K562 (cell line): ENCODE data around the gene MLX. TPM values are rescaled to one million over a fixed set of nuclear protein-coding genes. Genes with fewer than 3 reads are reported as not detected.

Source experiments
- ARID4B ChIP-seq: sonication (generic); formaldehyde crosslinking; IDR thresholded peaks from 2 replicates; pipeline ENCODE4 v1.8.0; 2022; ENCODE audit warnings: mild to moderate bottlenecking, missing genetic modification reagents
- BRD4 ChIP-seq: fragments of 200-600 bp; sonication (generic); IDR thresholded peaks from 2 replicates; pipeline ENCODE4 v1.6.1; 2017; ENCODE audit warnings: inconsistent platforms
- CREM ChIP-seq: IDR thresholded peaks from 2 replicates; pipeline ENCODE4 v1.6.1; 2014; ENCODE audit warnings: antibody characterized with exemption, low read depth
- CTBP1 ChIP-seq: fragments of 450-650 bp; IDR thresholded peaks from 2 replicates; pipeline ENCODE4 v1.6.1; 2016; ENCODE audit warnings: borderline replicate concordance
- CXXC5 ChIP-seq: fragments of 250-450 bp; sonication (Bioruptor Pico); IDR thresholded peaks from 2 replicates; pipeline ENCODE4 v1.8.0; 2022; ENCODE audit warnings: inconsistent platforms, mild to moderate bottlenecking, moderate library complexity
- HCFC1 ChIP-seq: IDR thresholded peaks from 2 replicates; pipeline ENCODE4 v1.6.1; 2012; ENCODE audit warnings: low read depth, low read length, improper control_type of control experiment
- MCM7 ChIP-seq, 2 experiments: fragments of 450-650 bp; IDR thresholded peaks; 2 replicates each; pipeline ENCODE4 v1.6.1; 2016 to 2018
- MYC ChIP-seq, 2 experiments: fragments of 250-450 bp in 1 of 2; sonication (Bioruptor Pico) in 1 of 2; IDR thresholded peaks; 2 replicates each; pipeline versions ENCODE4 v1.5.1 to v1.6.1; 2012 to 2021; ENCODE audit warnings: low read depth in 2 of 2, borderline replicate concordance in 1 of 2, improper control_type of control experiment in 1 of 2, low read length in 1 of 2, mild to moderate bottlenecking in 1 of 2, moderate library complexity in 1 of 2
- RB1 ChIP-seq: fragments of 450-650 bp; IDR thresholded peaks from 2 replicates; pipeline ENCODE4 v1.6.1; 2017; ENCODE audit warnings: low read depth, mild to moderate bottlenecking
- RCOR1 ChIP-seq, 2 experiments: IDR thresholded peaks; 2 replicates each; pipeline ENCODE4 v1.6.1; 2012; ENCODE audit warnings: low read depth in 2 of 2, low read length in 2 of 2, borderline replicate concordance in 1 of 2, improper control_type of control experiment in 1 of 2
- TBL1XR1 ChIP-seq, 2 experiments: IDR thresholded peaks; 2 replicates each; pipeline ENCODE4 v1.6.1; 2012; ENCODE audit warnings: improper control_type of control experiment in 2 of 2, low read length in 2 of 2, mild to moderate bottlenecking in 1 of 2
- TCF7L2 ChIP-seq: fragments of 150-350 bp; IDR thresholded peaks from 2 replicates; pipeline ENCODE4 v1.6.1; 2016; ENCODE audit warnings: low read depth, mild to moderate bottlenecking, low read length, moderate library complexity
- TEAD4 ChIP-seq, 2 experiments: sonication (generic) in 1 of 2; formaldehyde crosslinking in 1 of 2; IDR thresholded peaks; 2 replicates each; pipeline versions ENCODE4 v1.6.1 to v1.8.0; 2012 to 2022; ENCODE audit warnings: borderline replicate concordance in 1 of 2, inconsistent platforms in 1 of 2, low read length in 1 of 2, mild to moderate bottlenecking in 1 of 2, missing genetic modification reagents in 1 of 2
- YY1 ChIP-seq, 3 experiments: IDR thresholded peaks; 2 replicates each; pipeline ENCODE4 v1.6.1; 2011; ENCODE audit warnings: low read length in 2 of 3, mild to moderate bottlenecking in 2 of 3, moderate library complexity in 2 of 3, borderline replicate concordance in 1 of 3, control low read depth in 1 of 3, low read depth in 1 of 3; ENCODE audit not compliant: insufficient read depth in 3 of 3, insufficient replicate concordance in 2 of 3, control insufficient read depth in 1 of 3, insufficient read length in 1 of 3; ENCODE audit errors: extremely low read depth in 1 of 3
- ZNF707 ChIP-seq: fragments of 250-450 bp; sonication (Bioruptor Pico); conservative IDR thresholded peaks from 2 replicates; pipeline ENCODE4 v1.8.0; 2022; ENCODE audit warnings: inconsistent platforms, mild to moderate bottlenecking, moderate library complexity
- polyA plus RNA-seq, 8 experiments: library from polyadenylated mRNA; depleted of rRNA in 4 of 8; stranded (reverse) in 5 of 8; unstranded in 3 of 8; fragments of >200 nt; fragmentation: Nextera tagmentation in 2 of 8; fragmentation: Illumina TruSeq in 1 of 8; extraction: Ambion mirVana in 2 of 8; extraction: Trizol in 1 of 8; gene quantifications; 2 replicates each; pipeline versions ENCODE4 v1.2.1 to v1.2.3, GENCODE V29; 2011 to 2014; ENCODE audit warnings: inconsistent platforms in 1 of 8, missing spikeins in 1 of 8
- total RNA-seq, 7 experiments: library from RNA; depleted of rRNA in 6 of 7; stranded (reverse); fragments of >200 nt in 6 of 7; fragmentation: Illumina TruSeq in 2 of 7; extraction: Trizol in 2 of 7; gene quantifications; 2 replicates each; pipeline versions ENCODE4 v1.2.1 to v1.2.3, GENCODE V29; 2011 to 2021; ENCODE audit warnings: low replicate concordance in 1 of 7
- TF ChIP-seq, protein P1 (sequence below): fragments of 150-350 bp; conservative IDR thresholded peaks from 2 replicates; pipeline ENCODE4 v1.6.1; 2014; ENCODE audit warnings: low read length
- TF ChIP-seq, protein P2 (sequence below), 3 experiments: IDR thresholded peaks in 2 of 3; conservative IDR thresholded peaks in 1 of 3; 2 replicates each; pipeline ENCODE4 v1.5.1; 2011 to 2012; ENCODE audit warnings: low read length in 3 of 3, mild to moderate bottlenecking in 3 of 3, control low read depth in 2 of 3, improper control_type of control experiment in 1 of 3, inconsistent platforms in 1 of 3, low read depth in 1 of 3, mixed read lengths in 1 of 3, moderate library complexity in 1 of 3; ENCODE audit not compliant: insufficient read depth in 2 of 3

The MLX gene
- total and polyA plus RNA-seq, 9 of the 15 experiments (the other 6 are each of a cell fraction or from before 2014, with no cell fraction given), result 42.9 to 100 (median 58.9) TPM

- TF ChIP-seq, protein P1, sequence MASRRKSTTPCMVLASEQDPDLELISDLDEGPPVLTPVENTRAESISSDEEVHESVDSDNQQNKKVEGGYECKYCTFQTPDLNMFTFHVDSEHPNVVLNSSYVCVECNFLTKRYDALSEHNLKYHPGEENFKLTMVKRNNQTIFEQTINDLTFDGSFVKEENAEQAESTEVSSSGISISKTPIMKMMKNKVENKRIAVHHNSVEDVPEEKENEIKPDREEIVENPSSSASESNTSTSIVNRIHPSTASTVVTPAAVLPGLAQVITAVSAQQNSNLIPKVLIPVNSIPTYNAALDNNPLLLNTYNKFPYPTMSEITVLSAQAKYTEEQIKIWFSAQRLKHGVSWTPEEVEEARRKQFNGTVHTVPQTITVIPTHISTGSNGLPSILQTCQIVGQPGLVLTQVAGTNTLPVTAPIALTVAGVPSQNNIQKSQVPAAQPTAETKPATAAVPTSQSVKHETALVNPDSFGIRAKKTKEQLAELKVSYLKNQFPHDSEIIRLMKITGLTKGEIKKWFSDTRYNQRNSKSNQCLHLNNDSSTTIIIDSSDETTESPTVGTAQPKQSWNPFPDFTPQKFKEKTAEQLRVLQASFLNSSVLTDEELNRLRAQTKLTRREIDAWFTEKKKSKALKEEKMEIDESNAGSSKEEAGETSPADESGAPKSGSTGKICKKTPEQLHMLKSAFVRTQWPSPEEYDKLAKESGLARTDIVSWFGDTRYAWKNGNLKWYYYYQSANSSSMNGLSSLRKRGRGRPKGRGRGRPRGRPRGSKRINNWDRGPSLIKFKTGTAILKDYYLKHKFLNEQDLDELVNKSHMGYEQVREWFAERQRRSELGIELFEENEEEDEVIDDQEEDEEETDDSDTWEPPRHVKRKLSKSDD, result no peak
- TF ChIP-seq RCOR1 (IDR thresholded peaks at IDR 0.05; ENCODE audit: borderline replicate concordance in 1 of 2, low read depth in 2 of 2, low read length in 2 of 2) (peak in 1 of 2 experiments; percentile 23; a peak in 1 of 4 replicates), MYC (IDR thresholded peaks at IDR 0.05; ENCODE audit: low read depth, low read length) (peak; percentile 53), MYC (CRISPR knock-in tag; IDR thresholded peaks at IDR 0.05; ENCODE audit: borderline replicate concordance, low read depth) (no peak), ZNF707 (CRISPR knock-in tag) (no peak), TEAD4 (IDR thresholded peaks at IDR 0.05; ENCODE audit: low read length) (peak; percentile 38; the same call in 1 of the 2 replicates), TEAD4 (CRISPR knock-in tag; IDR thresholded peaks at IDR 0.05; ENCODE audit: borderline replicate concordance) (no peak), YY1 (IDR thresholded peaks at IDR 0.05; ENCODE audit: borderline replicate concordance in 1 of 3, control insufficient read depth in 1 of 3, extremely low read depth in 1 of 3, insufficient read depth in 3 of 3, insufficient read length in 1 of 3, insufficient replicate concordance in 2 of 3, low read depth in 1 of 3, low read length in 2 of 3) (peak in 2 of 3 experiments; percentile 16 to 17), RB1 (peak; percentile 41), TBL1XR1 (IDR thresholded peaks at IDR 0.05; ENCODE audit: low read length in 2 of 2) (peak; percentile 11 to 65; a peak in 3 of 4 replicates), CXXC5 (peak; percentile 12), MCM7 (IDR thresholded peaks at IDR 0.05) (no peak), TCF7L2 (no peak), CREM (peak; percentile 78; the same call in 1 of the 2 replicates), HCFC1 (0 out of 2 replicates have a peak, but pooled peaks have one; percentile 42), BRD4 (0 out of 2 replicates have a peak, but pooled peaks have one; percentile 21), CTBP1 (no peak), ARID4B (CRISPR knock-in tag) (peak; percentile 42; the same call in 1 of the 2 replicates)
- TF ChIP-seq, protein P2, sequence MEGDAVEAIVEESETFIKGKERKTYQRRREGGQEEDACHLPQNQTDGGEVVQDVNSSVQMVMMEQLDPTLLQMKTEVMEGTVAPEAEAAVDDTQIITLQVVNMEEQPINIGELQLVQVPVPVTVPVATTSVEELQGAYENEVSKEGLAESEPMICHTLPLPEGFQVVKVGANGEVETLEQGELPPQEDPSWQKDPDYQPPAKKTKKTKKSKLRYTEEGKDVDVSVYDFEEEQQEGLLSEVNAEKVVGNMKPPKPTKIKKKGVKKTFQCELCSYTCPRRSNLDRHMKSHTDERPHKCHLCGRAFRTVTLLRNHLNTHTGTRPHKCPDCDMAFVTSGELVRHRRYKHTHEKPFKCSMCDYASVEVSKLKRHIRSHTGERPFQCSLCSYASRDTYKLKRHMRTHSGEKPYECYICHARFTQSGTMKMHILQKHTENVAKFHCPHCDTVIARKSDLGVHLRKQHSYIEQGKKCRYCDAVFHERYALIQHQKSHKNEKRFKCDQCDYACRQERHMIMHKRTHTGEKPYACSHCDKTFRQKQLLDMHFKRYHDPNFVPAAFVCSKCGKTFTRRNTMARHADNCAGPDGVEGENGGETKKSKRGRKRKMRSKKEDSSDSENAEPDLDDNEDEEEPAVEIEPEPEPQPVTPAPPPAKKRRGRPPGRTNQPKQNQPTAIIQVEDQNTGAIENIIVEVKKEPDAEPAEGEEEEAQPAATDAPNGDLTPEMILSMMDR (IDR thresholded peaks at IDR 0.05 in 2 of 3, conservative IDR thresholded peaks at IDR 0.05 in 1 of 3; ENCODE audit: insufficient read depth in 2 of 3, low read depth in 1 of 3, low read length in 3 of 3), result peak; percentile 93 to 94 (median 93)
Observed at GRCh38 chr17:42578282-42578869, 11.5 kb downstream of the MLX start (continued).
